ENCODE measurements around the gene TMEM256. TPM values are rescaled to one million over a fixed set of nuclear protein-coding genes. Genes with fewer than 3 reads are reported as not detected.
A peak's percentile ranks its signal among the peaks of the same experiment; 100 is the strongest.

Gene TMEM256
- total RNA-seq: 92.8 TPM

GRCh38 chr17:7403977-7404736, at the start of gene TMEM256:
Gene TMEM256, minus strand, starts transcription at chr17:7404097. Its CDS starts 13 bp downstream, at chr17:7404084.
- peak; percentile 92 for ATAC-seq

GRCh38 chr17:7448461-7448860, 44.6 kb upstream of the TMEM256 start:
- no peak for ATAC-seq

- peak; percentile 30 for ATAC-seq
Observed at GRCh38 chr17:7445619-7445968, 41.7 kb upstream of the TMEM256 start.

- peak; percentile 19 for ATAC-seq
Observed at GRCh38 chr17:7444682-7445618, 41.1 kb upstream of the TMEM256 start, which contains the start of gene CHRNB1. Gene CHRNB1, plus strand, starts transcription at chr17:7445061. Its CDS starts 67 bp downstream, at chr17:7445128.

GRCh38 chr17:7443499-7444485, 39.9 kb upstream of the TMEM256 start:
- peak; percentile 41 for ATAC-seq

GRCh38 chr17:7442142-7442541, 38.2 kb upstream of the TMEM256 start:
- ATAC-seq: no peak

GRCh38 chr17:7441266-7441665, 37.4 kb upstream of the TMEM256 start:
- no peak for ATAC-seq

GRCh38 chr17:7440834-7441195, 36.9 kb upstream of the TMEM256 start:
- ATAC-seq: no peak

GRCh38 chr17:7440113-7440833, 36.4 kb upstream of the TMEM256 start:
- no peak for ATAC-seq

GRCh38 chr17:7439462-7440112, 35.7 kb upstream of the TMEM256 start, which contains the start of gene FGF11:
Gene FGF11, plus strand, starts transcription at chr17:7439512. Its CDS starts 109 bp downstream, at chr17:7439621.
- ATAC-seq: no peak

- ATAC-seq: no peak
Observed at GRCh38 chr17:7438656-7439460, 35.0 kb upstream of the TMEM256 start.

- ATAC-seq: peak; percentile 3
Observed at GRCh38 chr17:7437950-7438614, 34.2 kb upstream of the TMEM256 start.

- ATAC-seq: no peak
Observed at GRCh38 chr17:7437369-7437863, 33.5 kb upstream of the TMEM256 start.

- ATAC-seq: peak; percentile 73
Observed at GRCh38 chr17:7436556-7437368, 32.9 kb upstream of the TMEM256 start.

GRCh38 chr17:7435676-7436555, 32.0 kb upstream of the TMEM256 start:
- peak; percentile 32 for ATAC-seq

- no peak for ATAC-seq
Observed at GRCh38 chr17:7432296-7432695, 28.4 kb upstream of the TMEM256 start.

- no peak for ATAC-seq
Observed at GRCh38 chr17:7431231-7431630, 27.3 kb upstream of the TMEM256 start.
